GM21423 (cell line): Measurements from ENCODE around the gene MT1B.

Experiments used
- ATAC-seq: cut with Tn5 transposase; IDR thresholded peaks from one replicate; pipeline ENCODE4 v1.9.1; 2021; ENCODE audit warnings: mild to moderate bottlenecking, moderate library complexity; ENCODE audit not compliant: unreplicated experiment

The MT1B gene

GRCh38 chr16:56651586-56651985, at the start of gene MT1B:
MT1B (plus strand) TSS chr16:56651886; CDS start chr16:56651954, 68 bp downstream.
- ATAC-seq = no peak

- ATAC-seq = no peak
Measured at GRCh38 chr16:56603589-56603988, 48.1 kb upstream of the MT1B start.

GRCh38 chr16:56604966-56605365, 46.7 kb upstream of the MT1B start:
- no peak for ATAC-seq

GRCh38 chr16:56605475-56605874, 46.2 kb upstream of the MT1B start:
- no peak for ATAC-seq

- ATAC-seq = no peak
Measured at GRCh38 chr16:56606071-56606475, 45.6 kb upstream of the MT1B start.

- ATAC-seq = no peak
Measured at GRCh38 chr16:56606476-56607108, 45.1 kb upstream of the MT1B start.

- ATAC-seq = no peak
Measured at GRCh38 chr16:56607109-56607618, 44.5 kb upstream of the MT1B start.

- ATAC-seq = no peak
Measured at GRCh38 chr16:56607675-56608042, 44.0 kb upstream of the MT1B start.

- peak; percentile 82 for ATAC-seq
Measured at GRCh38 chr16:56608043-56608875, 43.4 kb upstream of the MT1B start, which contains the start of gene MT2A. MT2A (plus strand) TSS chr16:56608584; CDS start chr16:56608656, 72 bp downstream.

GRCh38 chr16:56608876-56609462, 42.7 kb upstream of the MT1B start:
- ATAC-seq = no peak

GRCh38 chr16:56609463-56609921, 42.2 kb upstream of the MT1B start:
- ATAC-seq = peak; percentile 48

- ATAC-seq = no peak
Measured at GRCh38 chr16:56610017-56610608, 41.6 kb upstream of the MT1B start.

- no peak for ATAC-seq
Measured at GRCh38 chr16:56610609-56611111, 41.0 kb upstream of the MT1B start.

GRCh38 chr16:56611281-56611833, 40.3 kb upstream of the MT1B start:
- ATAC-seq = no peak

- ATAC-seq = no peak
Measured at GRCh38 chr16:56613706-56614105, 38.0 kb upstream of the MT1B start.

GRCh38 chr16:56614549-56614991, 37.1 kb upstream of the MT1B start:
- ATAC-seq = no peak

GRCh38 chr16:56615353-56615752, 36.3 kb upstream of the MT1B start:
- no peak for ATAC-seq

- no peak for ATAC-seq
Measured at GRCh38 chr16:56616608-56617211, 35.0 kb upstream of the MT1B start.

- no peak for ATAC-seq
Measured at GRCh38 chr16:56617212-56618085, 34.2 kb upstream of the MT1B start.
